ENCODE results near the gene MKS1.

- no peak for TF ChIP-seq CTCF (IDR thresholded peaks at IDR 0.05; ENCODE audit: low read length)
- no peak for TF ChIP-seq EZH2 (IDR thresholded peaks at IDR 0.05; ENCODE audit: borderline replicate concordance, low read length)
Measured at GRCh38 chr17:58236394-58236793, 17.3 kb upstream of the MKS1 start.
